Hepatocyte (in vitro differentiated cells): Measurements from ENCODE around the gene ELSPBP1.

Source experiments
- CTCF ChIP-seq: fragments of 200-600 bp; sonication (generic); IDR thresholded peaks from 2 replicates; pipeline ENCODE4 v1.5.1; 2016; ENCODE audit warnings: antibody characterized with exemption, mild to moderate bottlenecking; ENCODE audit not compliant: poor library complexity
- EZH2 ChIP-seq: fragments of 200-600 bp; sonication (generic); IDR thresholded peaks from 2 replicates; pipeline ENCODE4 v1.6.1; 2016; ENCODE audit warnings: antibody characterized with exemption, mild to moderate bottlenecking, borderline replicate concordance
- EZH2phosphoT487 ChIP-seq: fragments of 200-600 bp; sonication (generic); IDR thresholded peaks from one replicate; pipeline ENCODE4 v1.6.1; 2018; ENCODE audit warnings: antibody characterized with exemption, mild to moderate bottlenecking, low read depth, moderate library complexity; ENCODE audit not compliant: unreplicated experiment, severe bottlenecking

DNA sequence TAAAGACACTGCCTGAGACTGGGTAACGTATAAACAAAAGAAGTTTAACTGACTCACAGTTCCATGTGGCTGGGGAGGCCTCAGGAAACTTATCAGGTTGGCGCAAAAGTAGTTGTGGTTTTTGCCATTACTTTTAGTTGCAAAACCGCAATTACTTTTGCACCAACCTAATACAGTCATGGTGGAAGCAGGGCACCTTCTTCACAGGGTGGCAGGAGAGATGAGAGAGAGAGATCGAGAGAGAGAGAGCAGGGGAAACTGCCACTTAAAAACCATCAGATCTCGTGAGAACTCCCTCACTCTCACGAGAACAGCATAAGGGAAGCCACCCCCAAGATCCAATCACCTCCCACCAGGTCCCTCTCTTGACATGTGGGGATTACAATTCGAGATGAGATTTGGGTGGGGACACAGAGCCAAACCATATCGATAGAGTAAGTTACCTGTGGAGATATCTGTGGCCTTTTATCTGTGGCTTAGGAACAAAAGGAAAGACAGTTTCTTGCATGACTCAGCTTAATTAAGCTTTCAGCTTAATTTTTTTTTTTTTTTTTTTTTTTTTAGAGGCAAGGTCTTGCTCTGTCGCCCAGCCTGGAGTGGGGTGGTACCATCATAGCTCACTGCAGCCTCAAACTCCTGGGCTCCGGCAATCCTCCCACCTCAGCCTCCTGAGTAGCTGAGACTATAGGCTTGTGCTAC, 57.1 kb downstream of the ELSPBP1 start:
- TF ChIP-seq EZH2 (no peak), CTCF (no peak), EZH2phosphoT487 (no peak)
